ENCODE results near the gene HPF1.

HPF1 gene

DNA sequence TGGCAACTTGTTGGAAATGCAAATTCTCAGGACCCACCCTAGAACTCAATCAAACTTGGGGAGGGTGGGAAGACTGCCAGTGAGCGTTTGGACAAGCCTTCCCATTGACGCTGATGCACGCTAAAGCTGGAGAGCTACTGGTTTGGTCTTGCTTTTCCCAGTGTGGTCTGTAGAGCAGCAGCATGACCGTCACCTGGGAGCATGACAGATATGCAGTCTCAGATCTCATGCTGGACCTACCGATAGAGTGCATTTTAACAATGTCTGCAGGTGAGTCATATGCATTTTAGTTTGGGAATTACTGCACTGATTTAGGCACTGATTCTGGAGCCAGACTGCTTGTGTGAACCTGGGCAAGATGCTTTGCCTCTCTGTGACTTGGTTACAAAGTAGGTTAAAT is 27.2 kb downstream of the HPF1 start:
- no peak for DNase-seq

- no peak for DNase-seq
Observed at GRCh38 chr4:169727616-169728015, 30.1 kb downstream of the HPF1 start.

DNA sequence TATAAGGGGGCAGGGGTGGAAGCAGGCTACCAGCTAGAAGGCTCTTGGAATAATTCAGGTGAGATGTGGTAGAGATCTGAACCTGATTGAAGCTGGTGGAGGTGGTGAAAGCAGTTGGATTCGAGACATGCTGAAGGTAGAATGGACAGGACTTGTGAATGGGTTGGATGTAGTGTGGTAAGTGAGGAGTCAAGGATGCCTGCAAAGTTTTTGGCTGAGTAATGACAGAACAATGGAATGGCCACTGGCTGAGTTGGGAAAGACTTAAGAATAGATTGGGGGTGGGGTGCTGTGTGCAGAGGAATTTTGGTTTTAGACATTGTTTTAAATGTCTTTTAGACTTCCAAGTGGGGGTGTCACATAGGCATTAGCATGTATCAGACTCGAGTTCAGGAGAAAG is 33.5 kb downstream of the HPF1 start:
- no peak for DNase-seq

DNA sequence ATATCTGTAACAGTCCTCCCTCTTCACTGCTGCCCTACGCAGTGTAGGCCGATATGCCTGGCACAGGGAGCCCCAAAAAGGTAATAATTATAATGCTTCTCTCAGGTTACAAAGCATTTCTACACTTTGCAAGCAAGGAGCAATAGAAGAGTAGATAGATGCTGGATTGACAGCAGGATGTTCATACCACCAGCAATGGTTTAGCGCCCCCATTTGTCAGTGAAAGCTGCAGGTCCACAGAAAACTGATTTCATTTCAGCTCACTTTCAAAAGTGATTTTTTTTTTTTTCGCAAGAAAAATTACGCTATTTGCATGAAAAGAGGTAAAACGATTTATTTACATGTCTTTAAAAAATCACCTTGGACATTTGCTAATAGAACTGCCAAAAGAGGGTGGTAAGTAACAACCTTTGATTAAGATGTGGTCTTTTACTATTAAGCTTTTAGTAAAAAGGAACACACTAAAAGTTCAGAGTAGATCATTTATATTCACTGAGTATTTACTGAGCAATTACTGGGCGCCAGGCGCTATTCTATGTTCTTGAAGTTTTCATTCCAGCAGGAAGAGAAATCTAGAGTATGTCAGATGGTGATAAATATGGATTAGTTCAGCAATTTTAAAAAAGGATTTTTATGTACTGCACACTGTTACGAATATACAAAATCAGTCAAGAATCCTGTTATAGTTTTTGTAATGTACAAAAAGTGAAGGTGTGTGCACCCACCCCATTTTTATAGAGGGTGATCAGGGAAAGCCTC is 34.4 kb downstream of the HPF1 start:
- peak; percentile 34 for DNase-seq

DNA sequence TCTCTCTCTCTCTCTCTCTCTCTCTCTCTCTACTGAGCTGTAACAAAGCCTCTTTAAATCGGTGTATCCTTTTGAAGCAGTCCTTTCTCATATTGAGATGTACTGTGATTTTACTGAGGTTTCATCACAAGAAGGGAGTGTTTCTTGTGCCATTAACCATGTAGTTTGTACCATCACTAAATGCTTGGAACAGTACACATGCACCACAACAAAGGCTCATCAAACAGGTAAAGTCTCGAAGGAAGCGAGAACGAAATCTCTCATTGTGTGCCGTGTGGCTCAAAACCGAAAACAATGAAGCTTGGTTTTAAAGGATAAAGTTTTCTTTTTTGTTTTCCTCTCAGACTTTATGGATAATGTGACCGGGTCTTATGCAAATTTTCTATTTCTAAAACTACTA is 37.2 kb downstream of the HPF1 start:
- no peak for DNase-seq

DNA sequence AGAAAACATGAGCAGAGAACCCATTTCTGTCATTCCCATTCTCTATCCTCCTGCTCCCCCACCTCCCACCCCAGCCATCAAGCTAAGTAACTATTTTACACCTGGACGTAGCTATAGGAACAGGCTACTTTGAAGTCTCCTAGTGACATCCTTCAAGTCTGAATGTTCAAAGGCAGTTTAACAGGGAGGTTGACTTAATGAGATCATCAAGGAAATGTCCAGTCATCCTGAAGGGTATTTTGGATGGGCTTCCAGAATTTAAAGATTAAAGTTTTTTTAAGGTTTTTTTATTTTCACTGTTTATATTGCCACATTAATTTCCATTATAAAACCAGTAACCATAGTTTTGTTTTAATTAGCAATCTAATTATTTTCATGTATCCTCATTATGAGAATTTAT is 41.1 kb downstream of the HPF1 start:
- DNase-seq, result no peak

GRCh38 chr4:169715826-169716225 is 41.9 kb downstream of the HPF1 start:
- DNase-seq, result no peak

GRCh38 chr4:169707958-169708643 is 49.6 kb downstream of the HPF1 start:
- DNase-seq, result no peak

DNA sequence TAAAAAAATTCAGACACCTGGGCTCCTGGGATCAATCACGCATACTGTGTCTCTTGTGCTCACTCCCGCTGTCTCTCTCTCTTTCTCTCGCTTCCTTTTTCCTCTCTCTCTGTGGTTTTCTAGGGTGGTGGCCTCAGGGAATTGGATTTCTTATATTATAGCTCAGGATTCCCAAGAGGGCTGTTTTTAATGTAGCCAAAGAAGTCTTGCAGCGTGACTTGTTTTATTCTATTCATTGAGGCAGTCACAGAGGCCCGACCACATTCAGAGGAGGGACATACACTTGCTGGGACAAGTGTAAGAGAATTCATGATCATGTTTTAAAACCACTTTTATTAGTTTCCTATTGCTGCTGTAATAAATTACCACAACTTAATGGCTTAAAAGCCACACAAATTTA is 59.4 kb downstream of the HPF1 start:
- DNase-seq, result no peak

DNA sequence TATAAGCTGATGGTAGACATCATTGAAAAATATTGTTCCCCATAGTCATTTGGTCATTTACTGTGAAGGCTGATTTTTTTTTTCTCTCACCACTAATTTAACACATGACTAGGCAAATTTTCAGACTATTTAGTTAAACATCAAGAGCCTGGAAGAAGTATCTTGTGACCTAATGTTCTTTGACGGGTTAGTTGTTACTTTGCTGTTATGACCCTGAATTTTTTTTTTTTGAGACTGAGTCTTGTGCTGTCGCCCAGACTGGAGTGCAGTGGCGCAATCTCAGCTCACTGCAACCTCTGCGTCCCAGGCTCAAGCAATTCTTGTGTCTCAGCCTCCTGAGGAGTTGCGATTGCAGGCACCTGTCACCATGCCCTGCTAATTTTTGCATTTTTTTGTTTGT is 67.0 kb downstream of the HPF1 start:
- no peak for DNase-seq

DNA sequence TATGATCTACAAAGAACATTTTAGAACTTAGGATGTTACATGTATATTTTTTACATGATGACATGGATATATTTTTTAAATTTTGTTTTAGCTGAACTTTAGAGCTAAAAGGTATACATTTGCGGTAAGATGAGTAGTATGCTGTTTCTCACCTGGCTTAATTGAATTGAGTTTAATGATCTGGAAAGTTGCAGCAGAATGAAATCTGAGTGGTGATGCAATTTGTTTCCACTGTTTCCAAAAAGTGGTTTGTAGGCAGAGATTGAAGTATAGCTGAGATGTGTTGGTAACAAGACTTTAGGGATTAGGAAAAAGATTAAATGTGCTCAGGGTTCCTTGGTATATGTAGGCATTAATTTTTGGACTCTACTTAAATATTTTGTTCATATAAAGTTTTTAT is 68.1 kb downstream of the HPF1 start:
- DNase-seq, result no peak

DNA sequence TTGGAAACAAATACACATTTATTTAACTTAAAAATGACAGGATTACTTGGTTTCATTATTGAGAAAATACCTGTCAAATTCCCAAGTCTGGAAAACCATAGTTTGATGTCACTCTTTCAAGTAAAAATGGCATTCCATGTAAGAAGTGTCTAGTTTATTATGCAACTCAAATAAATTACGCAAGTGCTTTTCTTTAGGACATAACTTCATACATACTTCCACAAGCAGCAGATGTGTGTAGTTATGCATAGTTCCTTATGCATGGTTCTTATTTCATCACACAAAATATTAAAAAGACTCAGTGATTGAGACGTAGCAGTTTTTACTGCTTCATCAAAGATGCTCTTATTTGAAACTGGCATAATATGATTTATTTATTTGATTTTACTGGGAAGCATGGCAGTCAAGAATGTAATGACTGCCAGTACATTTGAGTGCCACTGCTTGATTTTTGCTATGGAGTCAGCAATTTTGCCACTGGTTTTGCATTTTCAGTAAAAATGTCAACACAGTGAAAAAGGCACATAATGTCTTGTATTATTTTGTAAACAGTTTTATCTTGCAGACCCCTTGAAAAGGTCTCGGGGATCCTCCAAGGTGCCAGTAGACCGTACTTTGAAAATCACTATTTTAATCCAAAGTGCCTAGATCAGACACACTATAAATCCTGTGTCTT is 75.2 kb downstream of the HPF1 start:
- no peak for DNase-seq
